Measurements from ENCODE around the gene LY6G6C. TPM values are rescaled to one million over a fixed set of nuclear protein-coding genes. Genes with fewer than 3 reads are reported as not detected.

Gene LY6G6C
- total and polyA plus RNA-seq, 10 of the 15 experiments (the other 5 are each of a cell fraction or from before 2014, with no cell fraction given) = not detected

DNA sequence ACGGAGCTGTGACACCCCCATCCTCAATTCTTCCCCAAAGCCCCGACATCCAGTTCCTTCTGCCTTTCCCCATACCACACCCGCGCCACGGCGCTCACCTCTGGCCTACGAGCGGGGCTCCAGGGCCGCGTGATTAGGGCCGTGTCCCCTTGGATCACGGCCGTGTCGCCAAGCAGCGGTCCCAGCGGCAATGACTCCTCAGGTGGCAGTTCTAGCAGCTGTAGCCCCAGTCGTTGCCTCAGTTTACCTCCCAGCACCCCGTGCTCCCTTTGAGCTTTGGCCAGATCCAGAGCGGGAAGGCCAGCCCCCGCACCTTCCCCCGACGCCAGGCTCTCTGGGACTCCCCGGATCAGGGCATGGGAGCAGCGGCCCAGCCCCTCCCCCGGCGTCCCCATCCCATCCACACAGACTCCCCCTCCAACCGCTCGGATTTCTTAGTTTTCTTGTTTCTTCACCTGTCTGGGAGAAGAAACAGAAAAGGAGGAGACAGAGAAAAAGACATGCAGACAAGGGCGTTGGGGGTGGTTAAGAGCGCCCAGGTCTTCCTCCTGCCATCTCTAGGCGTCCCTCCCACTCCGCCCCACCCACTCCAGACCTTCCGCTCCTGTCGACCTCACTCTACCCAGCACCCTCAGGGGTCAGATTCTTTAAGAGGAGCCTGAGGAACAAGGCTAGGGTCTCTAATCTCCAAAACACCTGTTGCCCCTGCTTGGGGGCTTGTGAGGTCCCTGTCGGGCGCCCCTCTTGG, 7.4 kb upstream of the LY6G6C start, which contains the start of gene DDAH2:
Gene DDAH2 (minus strand): TSS at position 533 of the 748 bp plus-strand sequence. CDS start 138 bp downstream, at position 395.
- peak within 1 kb of the TSS; percentile 25; the same call in 1 of the 2 replicates for H3K9ac ChIP-seq (ENCODE audit: control insufficient read depth, insufficient read depth, low read length)
- H3K9me3 ChIP-seq (replicated peaks; ENCODE audit: control insufficient read depth, insufficient read depth, low read length) = no peaks in the 10 kb centered on the region
- H4K20me1 ChIP-seq (ENCODE audit: control insufficient read depth, insufficient read depth) = no peaks in the 10 kb centered on the region
- H3K4me1 ChIP-seq (ENCODE audit: control insufficient read depth, insufficient read depth, low read length) = peaks cover 28% of the 10 kb centered on the region
- ChIA-PET SMC1A (ENCODE audit: uncharacterized antibody, unreplicated experiment) (interaction anchor here (0.6 to 5.3 kb wide), 9 partner anchors 10 to 104 kb away, joined by 3 to 45 read pairs (median 4); partner anchors contain the start of genes ABHD16A, CLIC1, LSM2 and MSH5), POLR2A (interaction anchor here (1.1 to 2.8 kb wide), 5 partner anchors 11 to 102 kb away, joined by 3 to 30 read pairs (median 6); partner anchors contain the start of gene MSH5), RAD21 (ENCODE audit: unreplicated experiment) (interaction anchor here (0.7 to 3.6 kb wide), 17 partner anchors 10 to 467 kb away, joined by 3 to 44 read pairs (median 4); partner anchors contain the start of genes HSPA1A, HSPA1B, HSPA1L and LSM2), CTCF (interaction anchor here (0.6 to 15.8 kb wide), 16 partner anchors 10 to 169 kb away, joined by 3 to 208 read pairs (median 5); partner anchors contain the start of genes HSPA1B, MSH5 and VARS1)
- TF ChIP-seq POLR2A (IDR thresholded peaks at IDR 0.05; ENCODE audit: low read depth, low read length) = peak; percentile 38; the same call in 1 of the 2 replicates
- TF ChIP-seq EGR1 (IDR thresholded peaks at IDR 0.05; ENCODE audit: borderline replicate concordance in 1 of 2, low read depth in 2 of 2, low read length in 2 of 2) = no peak
- TF ChIP-seq, protein P1, sequence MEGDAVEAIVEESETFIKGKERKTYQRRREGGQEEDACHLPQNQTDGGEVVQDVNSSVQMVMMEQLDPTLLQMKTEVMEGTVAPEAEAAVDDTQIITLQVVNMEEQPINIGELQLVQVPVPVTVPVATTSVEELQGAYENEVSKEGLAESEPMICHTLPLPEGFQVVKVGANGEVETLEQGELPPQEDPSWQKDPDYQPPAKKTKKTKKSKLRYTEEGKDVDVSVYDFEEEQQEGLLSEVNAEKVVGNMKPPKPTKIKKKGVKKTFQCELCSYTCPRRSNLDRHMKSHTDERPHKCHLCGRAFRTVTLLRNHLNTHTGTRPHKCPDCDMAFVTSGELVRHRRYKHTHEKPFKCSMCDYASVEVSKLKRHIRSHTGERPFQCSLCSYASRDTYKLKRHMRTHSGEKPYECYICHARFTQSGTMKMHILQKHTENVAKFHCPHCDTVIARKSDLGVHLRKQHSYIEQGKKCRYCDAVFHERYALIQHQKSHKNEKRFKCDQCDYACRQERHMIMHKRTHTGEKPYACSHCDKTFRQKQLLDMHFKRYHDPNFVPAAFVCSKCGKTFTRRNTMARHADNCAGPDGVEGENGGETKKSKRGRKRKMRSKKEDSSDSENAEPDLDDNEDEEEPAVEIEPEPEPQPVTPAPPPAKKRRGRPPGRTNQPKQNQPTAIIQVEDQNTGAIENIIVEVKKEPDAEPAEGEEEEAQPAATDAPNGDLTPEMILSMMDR (IDR thresholded peaks at IDR 0.05 in 2 of 3, conservative IDR thresholded peaks at IDR 0.05 in 1 of 3; ENCODE audit: control insufficient read depth in 2 of 3, extremely low read depth in 1 of 3, insufficient read depth in 1 of 3, low read depth in 3 of 3, low read length in 3 of 3) = peak in 1 of 3 experiments; percentile 91; a peak in 3 of 6 replicates
- no peak for TF ChIP-seq ZSCAN29 (IDR thresholded peaks at IDR 0.05)
- no peak for TF ChIP-seq EZH2 (IDR thresholded peaks at IDR 0.05; ENCODE audit: borderline replicate concordance, control insufficient read depth, low read depth, low read length)
- TF ChIP-seq, protein P2, sequence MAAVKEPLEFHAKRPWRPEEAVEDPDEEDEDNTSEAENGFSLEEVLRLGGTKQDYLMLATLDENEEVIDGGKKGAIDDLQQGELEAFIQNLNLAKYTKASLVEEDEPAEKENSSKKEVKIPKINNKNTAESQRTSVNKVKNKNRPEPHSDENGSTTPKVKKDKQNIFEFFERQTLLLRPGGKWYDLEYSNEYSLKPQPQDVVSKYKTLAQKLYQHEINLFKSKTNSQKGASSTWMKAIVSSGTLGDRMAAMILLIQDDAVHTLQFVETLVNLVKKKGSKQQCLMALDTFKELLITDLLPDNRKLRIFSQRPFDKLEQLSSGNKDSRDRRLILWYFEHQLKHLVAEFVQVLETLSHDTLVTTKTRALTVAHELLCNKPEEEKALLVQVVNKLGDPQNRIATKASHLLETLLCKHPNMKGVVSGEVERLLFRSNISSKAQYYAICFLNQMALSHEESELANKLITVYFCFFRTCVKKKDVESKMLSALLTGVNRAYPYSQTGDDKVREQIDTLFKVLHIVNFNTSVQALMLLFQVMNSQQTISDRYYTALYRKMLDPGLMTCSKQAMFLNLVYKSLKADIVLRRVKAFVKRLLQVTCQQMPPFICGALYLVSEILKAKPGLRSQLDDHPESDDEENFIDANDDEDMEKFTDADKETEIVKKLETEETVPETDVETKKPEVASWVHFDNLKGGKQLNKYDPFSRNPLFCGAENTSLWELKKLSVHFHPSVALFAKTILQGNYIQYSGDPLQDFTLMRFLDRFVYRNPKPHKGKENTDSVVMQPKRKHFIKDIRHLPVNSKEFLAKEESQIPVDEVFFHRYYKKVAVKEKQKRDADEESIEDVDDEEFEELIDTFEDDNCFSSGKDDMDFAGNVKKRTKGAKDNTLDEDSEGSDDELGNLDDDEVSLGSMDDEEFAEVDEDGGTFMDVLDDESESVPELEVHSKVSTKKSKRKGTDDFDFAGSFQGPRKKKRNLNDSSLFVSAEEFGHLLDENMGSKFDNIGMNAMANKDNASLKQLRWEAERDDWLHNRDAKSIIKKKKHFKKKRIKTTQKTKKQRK (IDR thresholded peaks at IDR 0.05; ENCODE audit: low read depth, low read length) = no peak
- no peak for TF ChIP-seq GABPA (IDR thresholded peaks at IDR 0.05; ENCODE audit: low read depth)
- no peak for TF ChIP-seq GATAD2B (conservative IDR thresholded peaks at IDR 0.05; ENCODE audit: low read depth)
- no peak for TF ChIP-seq DPF2 (IDR thresholded peaks at IDR 0.05)
- TF ChIP-seq MXI1 (IDR thresholded peaks at IDR 0.05; ENCODE audit: low read depth, low read length) = 0 out of 2 replicates have a peak, but pooled peaks have one; percentile 38
- H3K79me2 ChIP-seq (ENCODE audit: control insufficient read depth, insufficient read depth, low read length) = peaks cover 10% of the 10 kb centered on the region
- H3K4me3 ChIP-seq = peak within 1 kb of the TSS; percentile 78
- 35% methylated on average over 36 of the region's 36 CpGs for WGBS (ENCODE audit: insufficient coverage, insufficient replicate concordance, low lambda C conversion rate, missing lambda C conversion rate)
- H3K4me2 ChIP-seq (ENCODE audit: control insufficient read depth, insufficient read depth) = peak within 1 kb of the TSS; percentile 98
- in situ Hi-C loops (cut with MboI) = no loop called here
- ATAC-seq = peak; percentile 30
- BruUV-seq (replicated peaks) = no TSS peak
- H3K27me3 ChIP-seq (replicated peaks in 1 of 2; ENCODE audit: control insufficient read depth in 2 of 2, insufficient read depth in 2 of 2, low read length in 1 of 2) = no peaks in the 10 kb centered on the region
- peaks cover 3 to 13% of the 10 kb centered on the region in 2 experiments for H3K36me3 ChIP-seq (ENCODE audit: control insufficient read depth in 2 of 2, insufficient read depth in 2 of 2, low read length in 1 of 2)
- FAIRE-seq = no peak
- no peak for DNase-seq (ENCODE audit: low read depth, low spot score)
- H2AFZ ChIP-seq (ENCODE audit: control insufficient read depth, low read depth, low read length) = peak within 1 kb of the TSS; percentile 29
- H3K27ac ChIP-seq (ENCODE audit: control insufficient read depth, insufficient read depth) = peak within 1 kb of the TSS; percentile 60; the same call in 1 of the 2 replicates
- intact Hi-C loops (cut with micrococcal nuclease; ENCODE audit: unreplicated experiment) = loop anchor here (1.0 to 2.0 kb wide), 3 partner anchors 40 to 98 kb away; partner anchors contain the start of gene HSPA1B

Data from GM12878 (cell line).